ENCODE measurements around the gene PLEKHA1.

DNA sequence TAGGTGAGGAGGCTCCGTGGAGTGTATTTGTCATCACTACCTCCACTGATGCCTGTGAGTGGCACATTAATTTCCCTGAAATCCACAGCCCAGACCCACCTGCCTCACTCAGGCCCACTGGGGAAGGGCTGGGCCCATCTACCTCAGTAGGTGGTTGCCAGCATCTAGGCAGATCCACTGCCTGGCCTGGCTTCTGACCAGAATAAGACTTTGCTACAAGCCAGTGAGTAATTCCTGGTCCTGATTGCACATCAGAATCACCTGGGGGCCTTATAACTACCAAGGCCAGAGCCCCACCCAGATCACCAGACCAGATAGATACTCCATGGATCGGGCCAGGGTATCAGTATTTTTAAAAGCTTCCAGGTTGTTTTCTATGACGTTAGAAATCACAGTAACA lies 37.5 kb upstream of the PLEKHA1 start:
- TF ChIP-seq YY1 (IDR thresholded peaks at IDR 0.05), result no peak
- TF ChIP-seq, protein P1, sequence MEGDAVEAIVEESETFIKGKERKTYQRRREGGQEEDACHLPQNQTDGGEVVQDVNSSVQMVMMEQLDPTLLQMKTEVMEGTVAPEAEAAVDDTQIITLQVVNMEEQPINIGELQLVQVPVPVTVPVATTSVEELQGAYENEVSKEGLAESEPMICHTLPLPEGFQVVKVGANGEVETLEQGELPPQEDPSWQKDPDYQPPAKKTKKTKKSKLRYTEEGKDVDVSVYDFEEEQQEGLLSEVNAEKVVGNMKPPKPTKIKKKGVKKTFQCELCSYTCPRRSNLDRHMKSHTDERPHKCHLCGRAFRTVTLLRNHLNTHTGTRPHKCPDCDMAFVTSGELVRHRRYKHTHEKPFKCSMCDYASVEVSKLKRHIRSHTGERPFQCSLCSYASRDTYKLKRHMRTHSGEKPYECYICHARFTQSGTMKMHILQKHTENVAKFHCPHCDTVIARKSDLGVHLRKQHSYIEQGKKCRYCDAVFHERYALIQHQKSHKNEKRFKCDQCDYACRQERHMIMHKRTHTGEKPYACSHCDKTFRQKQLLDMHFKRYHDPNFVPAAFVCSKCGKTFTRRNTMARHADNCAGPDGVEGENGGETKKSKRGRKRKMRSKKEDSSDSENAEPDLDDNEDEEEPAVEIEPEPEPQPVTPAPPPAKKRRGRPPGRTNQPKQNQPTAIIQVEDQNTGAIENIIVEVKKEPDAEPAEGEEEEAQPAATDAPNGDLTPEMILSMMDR (IDR thresholded peaks at IDR 0.05; ENCODE audit: low read depth, low read length, missing input control), result no peak
- TF ChIP-seq GABPA (IDR thresholded peaks at IDR 0.05 in 1 of 2, conservative IDR thresholded peaks at IDR 0.05 in 1 of 2), result no peak
- TF ChIP-seq JUND (IDR thresholded peaks at IDR 0.05), result no peak
- no peak for TF ChIP-seq RAD21 (IDR thresholded peaks at IDR 0.05)
- no peak for TF ChIP-seq SP1 (IDR thresholded peaks at IDR 0.05)
- no peak for TF ChIP-seq HNF4A (conservative IDR thresholded peaks at IDR 0.05)
- TF ChIP-seq, protein P2, sequence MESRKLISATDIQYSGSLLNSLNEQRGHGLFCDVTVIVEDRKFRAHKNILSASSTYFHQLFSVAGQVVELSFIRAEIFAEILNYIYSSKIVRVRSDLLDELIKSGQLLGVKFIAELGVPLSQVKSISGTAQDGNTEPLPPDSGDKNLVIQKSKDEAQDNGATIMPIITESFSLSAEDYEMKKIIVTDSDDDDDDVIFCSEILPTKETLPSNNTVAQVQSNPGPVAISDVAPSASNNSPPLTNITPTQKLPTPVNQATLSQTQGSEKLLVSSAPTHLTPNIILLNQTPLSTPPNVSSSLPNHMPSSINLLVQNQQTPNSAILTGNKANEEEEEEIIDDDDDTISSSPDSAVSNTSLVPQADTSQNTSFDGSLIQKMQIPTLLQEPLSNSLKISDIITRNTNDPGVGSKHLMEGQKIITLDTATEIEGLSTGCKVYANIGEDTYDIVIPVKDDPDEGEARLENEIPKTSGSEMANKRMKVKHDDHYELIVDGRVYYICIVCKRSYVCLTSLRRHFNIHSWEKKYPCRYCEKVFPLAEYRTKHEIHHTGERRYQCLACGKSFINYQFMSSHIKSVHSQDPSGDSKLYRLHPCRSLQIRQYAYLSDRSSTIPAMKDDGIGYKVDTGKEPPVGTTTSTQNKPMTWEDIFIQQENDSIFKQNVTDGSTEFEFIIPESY (IDR thresholded peaks at IDR 0.05), result no peak

Measured in liver (tissue), 3 donors.